Gastrocnemius medialis (tissue), 4 donors: Measurements from ENCODE around the gene DCLK2. TPM values are rescaled to one million over a fixed set of nuclear protein-coding genes. Genes with fewer than 3 reads are reported as not detected.

ENCODE experiments used
- ATAC-seq, 2 donors: fragments of 150-250 bp; one replicate each; pipeline ENCODE4 v1.9.1; 2016
- DNase-seq, 2 donors: peaks; one replicate each; pipeline ENCODE4 v3.0.0-alpha.2; 2019
- H3K27ac ChIP-seq, 4 donors: fragments of 200-600 bp; sonication (generic); 1 replicate in 1 of 4; 2 replicates in 3 of 4; pipeline ENCODE4 v1.5.1; 2016 to 2018; ENCODE audit warnings: mild to moderate bottlenecking in 2 of 4, moderate library complexity in 1 of 4
- H3K27me3 ChIP-seq, 3 donors: fragments of 200-600 bp; sonication (generic) in 2 of 3; 1 replicate in 1 of 3; 2 replicates in 2 of 3; pipeline versions ENCODE4 v1.5.1 to v1.6.0; 2016 to 2019; ENCODE audit warnings: mild to moderate bottlenecking in 1 of 3, moderate library complexity in 1 of 3
- H3K36me3 ChIP-seq, 2 donors: fragments of 200-600 bp; sonication (generic) in 1 of 2; one replicate each; pipeline ENCODE4 v1.5.1; 2017 to 2018
- H3K4me1 ChIP-seq, 2 donors: fragments of 200-600 bp; sonication (generic) in 1 of 2; one replicate each; pipeline ENCODE4 v1.5.1; 2016 to 2017; ENCODE audit warnings: mild to moderate bottlenecking in 2 of 2
- H3K4me3 ChIP-seq, 4 donors: fragments of 200-600 bp; sonication (generic) in 3 of 4; 1 replicate in 1 of 4; 2 replicates in 3 of 4; pipeline ENCODE4 v1.5.1; 2016 to 2019; ENCODE audit warnings: mild to moderate bottlenecking in 2 of 4
- H3K9me3 ChIP-seq, 3 donors: fragments of 200-600 bp; sonication (generic) in 2 of 3; 1 replicate in 1 of 3; 2 replicates in 2 of 3; pipeline ENCODE4 v1.5.1; 2016 to 2019
- POLR2A ChIP-seq, 2 donors: fragments of 450-650 bp; IDR thresholded peaks; one replicate each; pipeline ENCODE4 v1.6.1; 2017; ENCODE audit warnings: antibody characterized with exemption in 2 of 2, mild to moderate bottlenecking in 2 of 2, moderate library complexity in 2 of 2
- in situ Hi-C, 4 donors: fragments of 200-750 bp; cut with MboI; loops; one replicate each; pipeline versions ENCODE4 v1.15.0 to v1.8.0; 2017; ENCODE audit warnings: low sequenced_read_pairs in 4 of 4
- intact Hi-C: fragments of 100-400 bp; cut with DNase I; formaldehyde crosslinking; loops from one replicate; pipeline ENCODE4 v1.15.1; 2023; ENCODE audit warnings: low total_unique reads
- total RNA-seq, 4 donors: library from RNA; depleted of rRNA; stranded (reverse); fragments of >200 nt; gene quantifications; one replicate each; pipeline versions ENCODE4 v1.1.0 to v1.2.3, GENCODE V29; 2016
- TF ChIP-seq, protein P1 (sequence below), 5 experiments: fragments of 450-650 bp in 3 of 5; fragments of 200-600 bp in 2 of 5; sonication (generic) in 2 of 5; IDR thresholded peaks in 4 of 5; conservative IDR thresholded peaks in 1 of 5; 1 replicate in 4 of 5; 2 replicates in 1 of 5; pipeline ENCODE4 v1.5.1; 2016 to 2019; ENCODE audit warnings: antibody characterized with exemption in 5 of 5, mild to moderate bottlenecking in 3 of 5, moderate library complexity in 3 of 5

Gene DCLK2
- total RNA-seq, 4 donors from 2014 or later, result 0.29 to 0.97 (median 0.47) TPM

GRCh38 chr4:150096625-150097024, 18.4 kb downstream of the DCLK2 start:
- no peak for DNase-seq
- no peaks in the 10 kb centered on the region for H3K36me3 ChIP-seq
- H3K27ac ChIP-seq, result no peak overlapping the region
- no peaks in the 10 kb centered on the region for H3K9me3 ChIP-seq
- in situ Hi-C loops (no loop called here), intact Hi-C loops (no loop called here)
- H3K27me3 ChIP-seq, result no peaks in the 10 kb centered on the region
- H3K4me1 ChIP-seq, result no peaks in the 10 kb centered on the region
- no peak overlapping the region for H3K4me3 ChIP-seq
- no peak for ATAC-seq
- TF ChIP-seq POLR2A (IDR thresholded peaks at IDR 0.05), result no peak
- TF ChIP-seq, protein P1, sequence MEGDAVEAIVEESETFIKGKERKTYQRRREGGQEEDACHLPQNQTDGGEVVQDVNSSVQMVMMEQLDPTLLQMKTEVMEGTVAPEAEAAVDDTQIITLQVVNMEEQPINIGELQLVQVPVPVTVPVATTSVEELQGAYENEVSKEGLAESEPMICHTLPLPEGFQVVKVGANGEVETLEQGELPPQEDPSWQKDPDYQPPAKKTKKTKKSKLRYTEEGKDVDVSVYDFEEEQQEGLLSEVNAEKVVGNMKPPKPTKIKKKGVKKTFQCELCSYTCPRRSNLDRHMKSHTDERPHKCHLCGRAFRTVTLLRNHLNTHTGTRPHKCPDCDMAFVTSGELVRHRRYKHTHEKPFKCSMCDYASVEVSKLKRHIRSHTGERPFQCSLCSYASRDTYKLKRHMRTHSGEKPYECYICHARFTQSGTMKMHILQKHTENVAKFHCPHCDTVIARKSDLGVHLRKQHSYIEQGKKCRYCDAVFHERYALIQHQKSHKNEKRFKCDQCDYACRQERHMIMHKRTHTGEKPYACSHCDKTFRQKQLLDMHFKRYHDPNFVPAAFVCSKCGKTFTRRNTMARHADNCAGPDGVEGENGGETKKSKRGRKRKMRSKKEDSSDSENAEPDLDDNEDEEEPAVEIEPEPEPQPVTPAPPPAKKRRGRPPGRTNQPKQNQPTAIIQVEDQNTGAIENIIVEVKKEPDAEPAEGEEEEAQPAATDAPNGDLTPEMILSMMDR (IDR thresholded peaks at IDR 0.05 in 4 of 5, conservative IDR thresholded peaks at IDR 0.05 in 1 of 5), result no peak

- Histone ChIP-seq H3K4me3 (no peak overlapping the region), H3K4me1 (no peaks in the 10 kb centered on the region), H3K27me3 (no peaks in the 10 kb centered on the region), H3K27ac (no peak overlapping the region), H3K9me3 (no peaks in the 10 kb centered on the region), H3K36me3 (no peaks in the 10 kb centered on the region)
- in situ Hi-C loops, result no loop called here
- ATAC-seq, result no peak
- intact Hi-C loops, result no loop called here
- TF ChIP-seq, protein P1 (IDR thresholded peaks at IDR 0.05 in 4 of 5, conservative IDR thresholded peaks at IDR 0.05 in 1 of 5), result no peak
- no peak for TF ChIP-seq POLR2A (IDR thresholded peaks at IDR 0.05)
- DNase-seq, result no peak
Measured at GRCh38 chr4:150098214-150098613, 20.0 kb downstream of the DCLK2 start.

GRCh38 chr4:150104404-150105027, 26.3 kb downstream of the DCLK2 start:
- in situ Hi-C loops (no loop called here), intact Hi-C loops (no loop called here)
- Histone ChIP-seq H3K9me3 (no peaks in the 10 kb centered on the region), H3K27me3 (no peaks in the 10 kb centered on the region), H3K4me3 (no peak overlapping the region), H3K4me1 (no peaks in the 10 kb centered on the region), H3K36me3 (no peaks in the 10 kb centered on the region), H3K27ac (no peak overlapping the region)
- TF ChIP-seq, protein P1 (IDR thresholded peaks at IDR 0.05 in 4 of 5, conservative IDR thresholded peaks at IDR 0.05 in 1 of 5), result no peak
- TF ChIP-seq POLR2A (IDR thresholded peaks at IDR 0.05), result no peak
- ATAC-seq (no peak), DNase-seq (no peak)

GRCh38 chr4:150106886-150107285, 28.6 kb downstream of the DCLK2 start:
- no peak for TF ChIP-seq POLR2A (IDR thresholded peaks at IDR 0.05)
- TF ChIP-seq, protein P1 (IDR thresholded peaks at IDR 0.05 in 4 of 5, conservative IDR thresholded peaks at IDR 0.05 in 1 of 5), result no peak
- ATAC-seq, result no peak
- H3K36me3 ChIP-seq, result no peaks in the 10 kb centered on the region
- H3K4me3 ChIP-seq, result no peak overlapping the region
- no peaks in the 10 kb centered on the region for H3K27me3 ChIP-seq
- in situ Hi-C loops, result no loop called here
- H3K4me1 ChIP-seq, result no peaks in the 10 kb centered on the region
- H3K9me3 ChIP-seq, result no peaks in the 10 kb centered on the region
- intact Hi-C loops, result no loop called here
- H3K27ac ChIP-seq, result no peak overlapping the region
- no peak for DNase-seq

- H3K36me3 ChIP-seq, result no peaks in the 10 kb centered on the region
- no peak overlapping the region for H3K4me3 ChIP-seq
- no peaks in the 10 kb centered on the region for H3K27me3 ChIP-seq
- TF ChIP-seq POLR2A (IDR thresholded peaks at IDR 0.05), result no peak
- TF ChIP-seq, protein P1 (IDR thresholded peaks at IDR 0.05 in 4 of 5, conservative IDR thresholded peaks at IDR 0.05 in 1 of 5), result no peak
- H3K9me3 ChIP-seq, result no peaks in the 10 kb centered on the region
- no peak for DNase-seq
- H3K4me1 ChIP-seq, result no peaks in the 10 kb centered on the region
- H3K27ac ChIP-seq, result no peak overlapping the region
- no peak for ATAC-seq
- intact Hi-C loops (no loop called here), in situ Hi-C loops (no loop called here)
Measured at GRCh38 chr4:150108691-150109090, 30.4 kb downstream of the DCLK2 start.
